Amniotic stem cell (primary cell): ENCODE measurements around the gene HSPG2.

Experiments used
- DNase-seq: peaks from one replicate; lab custom pipeline; 2025; lab: John Stamatoyannopoulos, UW

HSPG2 gene

GRCh38 chr1:21861602-21862429 is 75.3 kb downstream of the HSPG2 start:
- peak; percentile 46 for DNase-seq

GRCh38 chr1:21860971-21861370 is 76.1 kb downstream of the HSPG2 start:
- no peak for DNase-seq

- DNase-seq, result no peak
These were observed 77.4 kb downstream of the HSPG2 start for GRCh38 chr1:21859669-21860179.

GRCh38 chr1:21857840-21858670 is 79.1 kb downstream of the HSPG2 start:
- no peak for DNase-seq

GRCh38 chr1:21857142-21857839 is 79.8 kb downstream of the HSPG2 start:
- no peak for DNase-seq

- DNase-seq, result no peak
These were observed 81.6 kb downstream of the HSPG2 start for GRCh38 chr1:21855257-21856096.

- DNase-seq, result no peak
These were observed 82.4 kb downstream of the HSPG2 start for GRCh38 chr1:21854751-21855131.

GRCh38 chr1:21854090-21854750 is 82.9 kb downstream of the HSPG2 start:
- DNase-seq, result no peak

GRCh38 chr1:21853131-21853427 is 84.0 kb downstream of the HSPG2 start:
- DNase-seq, result no peak

- no peak for DNase-seq
These were observed 84.6 kb downstream of the HSPG2 start for GRCh38 chr1:21852282-21853130.

- DNase-seq, result no peak
These were observed 85.5 kb downstream of the HSPG2 start for GRCh38 chr1:21851430-21852250.

GRCh38 chr1:21849909-21850576 is 87.1 kb downstream of the HSPG2 start:
- DNase-seq, result no peak

- no peak for DNase-seq
These were observed 88.5 kb downstream of the HSPG2 start for GRCh38 chr1:21848524-21849174.

GRCh38 chr1:21847223-21848205 is 89.6 kb downstream of the HSPG2 start:
- no peak for DNase-seq

- DNase-seq, result no peak
These were observed 91.2 kb downstream of the HSPG2 start for GRCh38 chr1:21845646-21846641.

GRCh38 chr1:21843996-21844395 is 93.1 kb downstream of the HSPG2 start:
- no peak for DNase-seq
